Endothelial cell of umbilical vein (primary cell): ENCODE data around the gene CKS1B. TPM values are rescaled to one million over a fixed set of nuclear protein-coding genes. Genes with fewer than 3 reads are reported as not detected.

Experiments
- BruUV-seq: library from RNA; stranded (reverse); fragments of 400-500 nt; replicated peaks from 2 replicates; lab custom pipeline; 2021; lab: Mats Ljungman, UMichigan
- CTCF ChIA-PET: fragments of 300-600, 350-600 bp; sonication (Branson Sonifier 250); formaldehyde crosslinking; loops from one replicate; lab custom pipeline; 2021; ENCODE audit warnings: antibody characterized with exemption, inconsistent platforms; lab: Charles Lee
- POLR2A ChIA-PET: fragments of 300-600, 350-600 bp; sonication (Branson Sonifier 250); formaldehyde crosslinking; loops from one replicate; lab custom pipeline; 2021; ENCODE audit warnings: antibody characterized with exemption, inconsistent platforms; lab: Charles Lee
- DNase-seq: peaks from one replicate; pipeline ENCODE4 v3.0.0-alpha.2; 2011; ENCODE audit warnings: low read depth, low spot score
- FAIRE-seq: peaks from 2 replicates; lab custom pipeline; 2011; peaks lifted over from hg19 to GRCh38; lab: Jason Lieb, UNC
- H2AFZ ChIP-seq: 2 replicates; pipeline ENCODE4 v1.6.0; 2012; ENCODE audit warnings: low read depth, low read length, control low read depth, inconsistent platforms
- H3K27ac ChIP-seq: 2 replicates; pipeline ENCODE4 v1.5.1; 2011; ENCODE audit warnings: low read depth, mild to moderate bottlenecking, control low read depth, low read length, moderate library complexity; ENCODE audit not compliant: insufficient read depth
- H3K27me3 ChIP-seq, 2 experiments: 2 replicates each; pipeline versions ENCODE4 v1.6.0 to v1.6.1; 2011; ENCODE audit warnings: low read length in 2 of 2, mixed read lengths in 1 of 2; ENCODE audit not compliant: control insufficient read depth in 2 of 2, insufficient read depth in 2 of 2
- H3K36me3 ChIP-seq, 2 experiments: 2 replicates in 1 of 2; 3 replicates in 1 of 2; pipeline ENCODE4 v1.5.1; 2011; ENCODE audit warnings: low read length in 2 of 2, mild to moderate bottlenecking in 1 of 2, moderate library complexity in 1 of 2; ENCODE audit not compliant: control insufficient read depth in 2 of 2, insufficient read depth in 2 of 2; ENCODE audit errors: extremely low read depth in 1 of 2
- H3K4me1 ChIP-seq: 3 replicates; pipeline ENCODE4 v1.5.1; 2011; ENCODE audit warnings: mild to moderate bottlenecking, low read length; ENCODE audit not compliant: control insufficient read depth, insufficient read depth; ENCODE audit errors: extremely low read depth
- H3K4me2 ChIP-seq: 2 replicates; pipeline ENCODE4 v1.6.1; 2011; ENCODE audit warnings: low read length, control low read depth, mixed read lengths; ENCODE audit not compliant: insufficient read depth
- H3K4me3 ChIP-seq, 3 experiments: fragments of 200-600 bp in 1 of 3; sonication (generic), shearing (Covaris generic) in 1 of 3; replicated peaks in 1 of 3; 2 replicates each; pipeline ENCODE4 v1.5.1; 2011 to 2016; ENCODE audit warnings: control low read depth in 3 of 3, low read length in 3 of 3, mild to moderate bottlenecking in 2 of 3, inconsistent platforms in 1 of 3, low read depth in 1 of 3, moderate library complexity in 1 of 3; ENCODE audit not compliant: insufficient read depth in 1 of 3
- H3K79me2 ChIP-seq: 2 replicates; pipeline ENCODE4 v1.6.0; 2012; ENCODE audit warnings: low read length, inconsistent platforms; ENCODE audit not compliant: control insufficient read depth, insufficient read depth
- H3K9ac ChIP-seq: replicated peaks from 2 replicates; pipeline ENCODE3; 2011; ENCODE audit warnings: low read length, control low read depth; ENCODE audit not compliant: insufficient read depth; ENCODE audit errors: extremely low read depth
- H3K9me1 ChIP-seq: replicated peaks from 3 replicates; pipeline ENCODE4 v1.6.0; 2011; ENCODE audit warnings: mild to moderate bottlenecking, low read length; ENCODE audit not compliant: control insufficient read depth, insufficient read depth; ENCODE audit errors: extremely low read depth
- H3K9me3 ChIP-seq: replicated peaks from 2 replicates; pipeline ENCODE4 v1.5.1; 2012; ENCODE audit warnings: low read length, inconsistent platforms; ENCODE audit not compliant: control insufficient read depth, insufficient read depth
- H4K20me1 ChIP-seq: replicated peaks from 2 replicates; pipeline ENCODE3; 2011; ENCODE audit warnings: mild to moderate bottlenecking, low read length; ENCODE audit not compliant: control insufficient read depth, insufficient read depth; ENCODE audit errors: extremely low read depth
- CTCF ChIP-seq, 2 donors: IDR thresholded peaks; 1 replicate in 1 of 2; 2 replicates in 1 of 2; pipeline ENCODE4 v1.5.1; 2011; ENCODE audit warnings: low read length in 2 of 2, mild to moderate bottlenecking in 2 of 2, moderate library complexity in 2 of 2, control low read depth in 1 of 2, inconsistent platforms in 1 of 2, low read depth in 1 of 2; ENCODE audit not compliant: insufficient read depth in 1 of 2; ENCODE audit errors: extremely low read depth in 1 of 2
- EZH2 ChIP-seq: IDR thresholded peaks from 2 replicates; pipeline ENCODE4 v1.6.1; 2012; ENCODE audit warnings: borderline replicate concordance, low read depth, mild to moderate bottlenecking, moderate library complexity, low read length, inconsistent platforms; ENCODE audit not compliant: severe bottlenecking
- FOS ChIP-seq: IDR thresholded peaks from 2 replicates; pipeline ENCODE4 v1.6.1; 2011; ENCODE audit warnings: mild to moderate bottlenecking, low read length, moderate library complexity, borderline replicate concordance; ENCODE audit not compliant: insufficient read depth
- GATA2 ChIP-seq: IDR thresholded peaks from 2 replicates; pipeline ENCODE4 v1.7.0; 2011; ENCODE audit warnings: low read depth, mild to moderate bottlenecking, moderate library complexity, mixed read lengths, low read length; ENCODE audit not compliant: insufficient read length, insufficient read depth
- JUN ChIP-seq: IDR thresholded peaks from 2 replicates; pipeline ENCODE4 v1.6.1; 2011; ENCODE audit warnings: borderline replicate concordance, low read depth; ENCODE audit not compliant: insufficient read length, insufficient read depth
- MYC ChIP-seq: IDR thresholded peaks from one replicate; pipeline ENCODE4 v1.6.1; 2011; ENCODE audit warnings: mild to moderate bottlenecking, low read depth, low read length
- POLR2A ChIP-seq: IDR thresholded peaks from 2 replicates; pipeline ENCODE4 v1.6.1; 2012; ENCODE audit warnings: low read depth, mild to moderate bottlenecking, control low read depth, low read length
- POLR2AphosphoS5 ChIP-seq: IDR thresholded peaks from 2 replicates; pipeline ENCODE4 v1.6.1; 2012; ENCODE audit warnings: low read depth, mild to moderate bottlenecking, control low read depth, low read length, moderate library complexity; ENCODE audit not compliant: insufficient read depth
- dilution Hi-C: fragments of 300-500 bp; cut with MboI; formaldehyde crosslinking; loops from one replicate; pipeline ENCODE4 v1.15.0; 2019; ENCODE audit warnings: low sequenced_read_pairs; ENCODE audit not compliant: extremely low pct_ligation_motif_present
- intact Hi-C: fragments of 100-400 bp; cut with micrococcal nuclease; formaldehyde crosslinking; loops from one replicate; pipeline ENCODE4 v1.10.0; 2022
- polyA plus RNA-seq, 4 experiments: library from polyadenylated mRNA; depleted of rRNA in 3 of 4; stranded (reverse) in 3 of 4; unstranded in 1 of 4; fragments of >200 nt; gene quantifications; 2 replicates each; pipeline versions ENCODE4 v1.2.1 to v1.2.3, GENCODE V29; 2011 to 2012; ENCODE audit warnings: missing spikeins in 1 of 4
- total RNA-seq: library from RNA; stranded (reverse); gene quantifications from 2 replicates; pipeline ENCODE4 v1.2.3, GENCODE V29; 2021
- TF ChIP-seq, protein P1 (sequence below): IDR thresholded peaks from 2 replicates; pipeline ENCODE4 v1.6.1; 2011; ENCODE audit not compliant: insufficient read depth, insufficient read length

Gene CKS1B
- total and polyA plus RNA-seq, 2 donors (not counting 3 experiments of a cell fraction or from before 2014, with no cell fraction given), result 126 to 280 TPM

DNA sequence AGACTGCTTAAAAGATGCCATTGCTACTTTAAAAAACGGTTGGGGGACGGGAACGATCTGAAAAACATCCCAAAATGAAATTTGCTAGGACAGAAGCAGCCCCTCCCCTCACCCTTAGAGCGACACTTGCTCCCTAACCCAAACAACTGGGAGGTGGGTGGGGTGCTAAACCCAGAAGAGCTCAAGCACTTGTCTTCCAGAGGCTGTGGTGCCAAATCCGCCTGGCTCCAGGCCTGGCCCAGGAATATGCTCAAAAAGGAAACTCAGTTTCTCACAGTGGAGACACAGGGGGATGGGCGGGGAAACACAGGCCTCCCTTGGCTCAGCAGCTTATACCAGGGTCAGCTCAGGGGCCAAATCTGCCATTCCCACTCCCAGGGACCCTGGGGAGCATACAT lies 17.9 kb upstream of the CKS1B start:
- H3K4me2 ChIP-seq, result peak overlapping the region; percentile 83
- no peaks in the 10 kb centered on the region for H3K9me3 ChIP-seq
- peaks cover 9% of the 10 kb centered on the region for H3K79me2 ChIP-seq
- H4K20me1 ChIP-seq, result no peaks in the 10 kb centered on the region
- H3K9me1 ChIP-seq, result no peaks in the 10 kb centered on the region
- H3K27me3 ChIP-seq, result no peaks in the 10 kb centered on the region
- peak overlapping the region in 2 of 3 experiments; percentile 57 to 76 for H3K4me3 ChIP-seq
- CTCF ChIA-PET, result interaction anchor here (1.0 to 2.6 kb wide), 14 partner anchors 13 to 397 kb away, joined by 3 to 37 read pairs (median 7); partner anchors contain the start of genes ADAM15, LENEP and PMVK
- dilution Hi-C loops (no loop called here), intact Hi-C loops (loop anchor here (1.0 kb wide), 2 partner anchors 46 to 397 kb away; partner anchors contain the start of gene ZBTB7B)
- BruUV-seq, result TSS peak; percentile 62
- H2AFZ ChIP-seq, result peak overlapping the region; percentile 62
- peaks cover 0 to 8% of the 10 kb centered on the region in 2 experiments for H3K36me3 ChIP-seq
- no peak for FAIRE-seq
- POLR2A ChIA-PET, result interaction anchor here (0.9 to 1.4 kb wide), 3 partner anchors 16 to 43 kb away, joined by 3 to 5 read pairs (median 5); no protein-coding TSS in a partner anchor
- TF ChIP-seq POLR2A, result no peak
- TF ChIP-seq GATA2, result no peak
- no peak for TF ChIP-seq EZH2
- TF ChIP-seq MYC, result no peak
- TF ChIP-seq JUN, result no peak
- TF ChIP-seq POLR2AphosphoS5, result no peak
- no peak for TF ChIP-seq FOS
- H3K27ac ChIP-seq, result peak overlapping the region; percentile 69
- H3K4me1 ChIP-seq, result peaks cover 27% of the 10 kb centered on the region
- DNase-seq, result peak; percentile 15
- H3K9ac ChIP-seq, result peak overlapping the region; percentile 92

DNA sequence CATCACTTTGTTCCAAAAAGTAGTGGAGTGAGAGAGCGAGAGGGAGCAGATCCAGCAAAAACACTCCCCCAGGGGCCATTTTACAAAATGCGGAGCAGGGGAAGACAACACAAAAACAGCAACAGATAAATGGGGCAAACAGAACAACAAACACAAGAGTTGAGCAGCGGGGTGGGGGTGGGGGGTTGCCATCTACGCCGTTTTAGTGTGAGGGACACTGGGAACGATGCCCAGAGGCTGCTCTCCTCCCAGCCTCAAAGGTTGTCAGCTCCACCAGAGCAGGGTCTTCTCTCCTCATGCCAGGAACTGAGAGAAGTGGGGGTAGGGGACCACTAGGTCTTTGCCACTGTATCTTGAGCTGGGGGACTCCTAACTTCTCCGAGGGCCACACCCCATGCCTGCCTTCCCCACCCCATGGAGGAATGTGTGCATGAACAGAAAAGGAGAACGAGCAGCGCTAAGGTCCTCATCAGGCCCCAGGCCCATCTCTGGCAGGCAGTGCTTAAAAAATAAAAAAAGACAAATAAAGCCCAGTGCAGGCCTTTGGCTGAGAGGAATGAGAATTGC lies 17.3 kb upstream of the CKS1B start:
- ChIA-PET POLR2A (no interaction called here), CTCF (interaction anchor here (1.4 to 2.6 kb wide), 3 partner anchors 60 to 128 kb away, joined by 4 to 37 read pairs (median 15); no protein-coding TSS in a partner anchor)
- BruUV-seq, result no TSS peak
- no peaks in the 10 kb centered on the region for H3K27me3 ChIP-seq
- no peaks in the 10 kb centered on the region for H3K9me1 ChIP-seq
- no peak overlapping the region for H3K4me3 ChIP-seq
- H3K4me1 ChIP-seq, result peaks cover 29% of the 10 kb centered on the region
- no peaks in the 10 kb centered on the region for H4K20me1 ChIP-seq
- H2AFZ ChIP-seq, result no peak overlapping the region
- TF ChIP-seq POLR2AphosphoS5, result peak; percentile 11
- TF ChIP-seq CTCF (IDR thresholded peaks at IDR 0.05; ENCODE audit: extremely low read depth in 1 of 2, insufficient read depth in 1 of 2, low read depth in 1 of 2, low read length in 2 of 2), result no peak
- TF ChIP-seq GATA2, result no peak
- no peak for TF ChIP-seq POLR2A
- TF ChIP-seq MYC, result no peak
- TF ChIP-seq, protein P1, sequence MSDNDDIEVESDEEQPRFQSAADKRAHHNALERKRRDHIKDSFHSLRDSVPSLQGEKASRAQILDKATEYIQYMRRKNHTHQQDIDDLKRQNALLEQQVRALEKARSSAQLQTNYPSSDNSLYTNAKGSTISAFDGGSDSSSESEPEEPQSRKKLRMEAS, result no peak
- TF ChIP-seq EZH2, result no peak
- H3K9me3 ChIP-seq, result no peaks in the 10 kb centered on the region
- no peak overlapping the region for H3K4me2 ChIP-seq
- no peak overlapping the region for H3K9ac ChIP-seq
- DNase-seq (no peak), FAIRE-seq (no peak)
- intact Hi-C loops, result no loop called here
- H3K36me3 ChIP-seq, result peaks cover 0 to 8% of the 10 kb centered on the region in 2 experiments
- no peak overlapping the region for H3K27ac ChIP-seq
- dilution Hi-C loops, result no loop called here
- peaks cover 9% of the 10 kb centered on the region for H3K79me2 ChIP-seq
